GM19395 (cell line): ENCODE results near the gene CHST11.
A peak's percentile ranks its signal among the peaks of the same experiment; 100 is the strongest.

ENCODE experiments used
- ATAC-seq: cut with Tn5 transposase; IDR thresholded peaks from one replicate; pipeline ENCODE4 v1.9.1; 2021; ENCODE audit warnings: mild to moderate bottlenecking, moderate library complexity; ENCODE audit not compliant: unreplicated experiment

CHST11 gene

GRCh38 chr12:104578453-104578852 is 121.7 kb downstream of the CHST11 start:
- ATAC-seq: no peak

- ATAC-seq: peak; percentile 60
These were observed 123.2 kb downstream of the CHST11 start for GRCh38 chr12:104579718-104580495.

GRCh38 chr12:104581005-104581570 is 124.3 kb downstream of the CHST11 start:
- no peak for ATAC-seq

- ATAC-seq: peak; percentile 85
These were observed 126.0 kb downstream of the CHST11 start for GRCh38 chr12:104582739-104583138.

- ATAC-seq: peak; percentile 55
These were observed 126.6 kb downstream of the CHST11 start for GRCh38 chr12:104583301-104583700.

GRCh38 chr12:104585448-104586055 is 128.8 kb downstream of the CHST11 start:
- no peak for ATAC-seq

GRCh38 chr12:104586351-104586919 is 129.7 kb downstream of the CHST11 start:
- ATAC-seq: no peak

GRCh38 chr12:104588047-104588920 is 131.5 kb downstream of the CHST11 start:
- ATAC-seq: no peak

GRCh38 chr12:104588921-104589590 is 132.3 kb downstream of the CHST11 start:
- no peak for ATAC-seq

- ATAC-seq: no peak
These were observed 133.3 kb downstream of the CHST11 start for GRCh38 chr12:104590022-104590421.

- ATAC-seq: no peak
These were observed 134.6 kb downstream of the CHST11 start for GRCh38 chr12:104591257-104591885.

GRCh38 chr12:104593482-104593881 is 136.7 kb downstream of the CHST11 start:
- ATAC-seq: no peak

GRCh38 chr12:104596134-104596799 is 139.5 kb downstream of the CHST11 start:
- no peak for ATAC-seq

- no peak for ATAC-seq
These were observed 140.4 kb downstream of the CHST11 start for GRCh38 chr12:104596898-104597843.

- no peak for ATAC-seq
These were observed 141.9 kb downstream of the CHST11 start for GRCh38 chr12:104598342-104599271.

- ATAC-seq: no peak
These were observed 142.7 kb downstream of the CHST11 start for GRCh38 chr12:104599272-104600035.
